GM23338 (cell line): ENCODE measurements around the gene TRIO. TPM values are rescaled to one million over a fixed set of nuclear protein-coding genes. Genes with fewer than 3 reads are reported as not detected.

ENCODE experiments used
- ATAC-seq: fragments of 200-7000 bp; cut with Tn5 transposase; 3 replicates; pipeline ENCODE4 v1.9.1; 2020
- DNase-seq: peaks from one replicate; pipeline ENCODE4 v3.0.0-alpha.2; 2015; ENCODE audit warnings: low spot score
- H2AFZ ChIP-seq: fragments of 200-600 bp; sonication (generic); 2 replicates; pipeline ENCODE4 v1.8.0; 2016; ENCODE audit warnings: antibody characterized with exemption, mild to moderate bottlenecking, moderate library complexity
- H3F3A ChIP-seq: fragments of 200-600 bp; sonication (generic); replicated peaks from 2 replicates; pipeline ENCODE4 v1.8.0; 2017; ENCODE audit warnings: antibody characterized with exemption, mixed run types, low read depth
- H3K27ac ChIP-seq: fragments of 200-600 bp; sonication (generic); 2 replicates; pipeline ENCODE4 v1.6.1; 2016; ENCODE audit warnings: low read depth
- H3K27me3 ChIP-seq: fragments of 200-600 bp; sonication (generic); 2 replicates; pipeline ENCODE4 v1.8.0; 2016; ENCODE audit warnings: mild to moderate bottlenecking, mixed run types, moderate library complexity; ENCODE audit not compliant: insufficient read depth
- H3K36me3 ChIP-seq: fragments of 200-600 bp; sonication (generic); 2 replicates; pipeline ENCODE4 v1.8.0; 2016; ENCODE audit warnings: mild to moderate bottlenecking; ENCODE audit not compliant: insufficient read depth
- H3K4me1 ChIP-seq: fragments of 200-600 bp; sonication (generic); 2 replicates; pipeline ENCODE4 v1.8.0; 2016; ENCODE audit warnings: mild to moderate bottlenecking, moderate library complexity; ENCODE audit not compliant: insufficient read depth
- H3K4me2 ChIP-seq: fragments of 200-600 bp; sonication (generic); 2 replicates; pipeline ENCODE4 v1.7.1; 2017; ENCODE audit warnings: mixed run types
- H3K4me3 ChIP-seq: fragments of 200-600 bp; sonication (generic); 2 replicates; pipeline ENCODE4 v1.6.1; 2016; ENCODE audit warnings: mixed run types
- H3K79me2 ChIP-seq: fragments of 200-600 bp; sonication (generic); replicated peaks from 2 replicates; pipeline ENCODE4 v1.8.0; 2017; ENCODE audit warnings: mild to moderate bottlenecking; ENCODE audit not compliant: insufficient read depth
- H3K9me2 ChIP-seq: fragments of 200-600 bp; sonication (generic); 2 replicates; pipeline ENCODE4 v1.8.0; 2017; ENCODE audit not compliant: insufficient read depth
- H4K20me1 ChIP-seq: fragments of 200-600 bp; sonication (generic); replicated peaks from 2 replicates; pipeline ENCODE4 v1.8.0; 2017; ENCODE audit warnings: mild to moderate bottlenecking; ENCODE audit not compliant: insufficient read depth
- H3K27ac Mint-ChIP-seq: 2 replicates; pipeline ENCODE4 v1.8.0; 2020; ENCODE audit warnings: inconsistent platforms, mild to moderate bottlenecking, moderate library complexity, mixed read lengths
- H3K27me3 Mint-ChIP-seq: 3 replicates; pipeline ENCODE4 v1.8.0; 2022; ENCODE audit warnings: low read depth, mild to moderate bottlenecking, moderate library complexity, mixed read lengths, inconsistent platforms; ENCODE audit not compliant: insufficient read depth, poor library complexity
- H3K36me3 Mint-ChIP-seq: 3 replicates; pipeline ENCODE4 v1.8.0; 2021; ENCODE audit warnings: low read depth, mild to moderate bottlenecking, inconsistent platforms, moderate library complexity, mixed read lengths
- H3K4me1 Mint-ChIP-seq: 3 replicates; pipeline ENCODE4 v1.8.0; 2020; ENCODE audit warnings: mild to moderate bottlenecking, inconsistent platforms, mixed read lengths
- H3K4me3 Mint-ChIP-seq: 3 replicates; pipeline ENCODE4 v1.8.0; 2021; ENCODE audit warnings: moderate library complexity, mild to moderate bottlenecking, inconsistent platforms, mixed read lengths
- H3K9me3 Mint-ChIP-seq: 3 replicates; pipeline ENCODE4 v1.8.0; 2020; ENCODE audit warnings: moderate library complexity, mild to moderate bottlenecking, inconsistent platforms, mixed read lengths
- CREB1 ChIP-seq: fragments of 250-450 bp; sonication (Bioruptor Pico); IDR thresholded peaks from 2 replicates; pipeline ENCODE4 v1.5.0; 2020; ENCODE audit warnings: low read depth, mild to moderate bottlenecking, moderate library complexity
- ETS1 ChIP-seq: IDR thresholded peaks from 2 replicates; pipeline ENCODE4 v1.6.1; 2016; ENCODE audit warnings: antibody characterized with exemption
- EZH2 ChIP-seq: fragments of 200-600 bp; sonication (generic); IDR thresholded peaks from one replicate; pipeline ENCODE4 v1.8.0; 2017; ENCODE audit warnings: antibody characterized with exemption, mild to moderate bottlenecking, low read depth; ENCODE audit not compliant: unreplicated experiment
- EZH2phosphoT487 ChIP-seq: fragments of 200-600 bp; sonication (generic); IDR thresholded peaks from one replicate; pipeline ENCODE4 v1.8.1; 2018; ENCODE audit warnings: antibody characterized with exemption; ENCODE audit not compliant: unreplicated experiment
- JUNB ChIP-seq: IDR thresholded peaks from one replicate; pipeline ENCODE4 v1.6.1; 2016; ENCODE audit warnings: antibody characterized with exemption; ENCODE audit not compliant: unreplicated experiment
- NANOG ChIP-seq: IDR thresholded peaks from 2 replicates; pipeline ENCODE4 v1.6.1; 2016; ENCODE audit warnings: antibody characterized with exemption, borderline replicate concordance
- POLR2AphosphoS5 ChIP-seq: IDR thresholded peaks from 2 replicates; pipeline ENCODE4 v1.6.1; 2016; ENCODE audit warnings: antibody characterized with exemption, low read depth
- STAT1 ChIP-seq: IDR thresholded peaks from one replicate; pipeline ENCODE4 v1.6.1; 2016; ENCODE audit warnings: antibody characterized with exemption; ENCODE audit not compliant: unreplicated experiment
- ZNF331 ChIP-seq: fragments of 250-450 bp; sonication (Bioruptor Pico); IDR thresholded peaks from 2 replicates; pipeline ENCODE4 v1.5.0; 2020; ENCODE audit warnings: low read depth, mild to moderate bottlenecking, moderate library complexity
- polyA plus RNA-seq: library from polyadenylated mRNA; unstranded; fragments of >200 nt; fragmentation: Nextera tagmentation; extraction: Ambion mirVana; gene quantifications from 2 replicates; pipeline ENCODE4 v1.2.1, GENCODE V29; 2016
- total RNA-seq: library from RNA; depleted of rRNA; stranded (reverse); fragments of >200 nt; shearing (Covaris generic); gene quantifications from 2 replicates; pipeline ENCODE4 v1.2.3, GENCODE V29; 2014
- TF ChIP-seq, protein P1 (sequence below), 2 experiments: fragments of 200-600 bp in 1 of 2; sonication (generic) in 1 of 2; conservative IDR thresholded peaks; 2 replicates each; pipeline versions ENCODE4 v1.5.1 to v1.6.1; 2016 to 2017; ENCODE audit warnings: antibody characterized with exemption in 2 of 2, low read depth in 2 of 2, mild to moderate bottlenecking in 2 of 2, moderate library complexity in 1 of 2
- TF ChIP-seq, protein P2 (sequence below): IDR thresholded peaks from one replicate; pipeline ENCODE4 v1.6.1; 2018; ENCODE audit warnings: antibody characterized with exemption; ENCODE audit not compliant: unreplicated experiment

Gene TRIO
- total and polyA plus RNA-seq, 2 experiments from 2014 or later, result 13.8 to 113 TPM

DNA sequence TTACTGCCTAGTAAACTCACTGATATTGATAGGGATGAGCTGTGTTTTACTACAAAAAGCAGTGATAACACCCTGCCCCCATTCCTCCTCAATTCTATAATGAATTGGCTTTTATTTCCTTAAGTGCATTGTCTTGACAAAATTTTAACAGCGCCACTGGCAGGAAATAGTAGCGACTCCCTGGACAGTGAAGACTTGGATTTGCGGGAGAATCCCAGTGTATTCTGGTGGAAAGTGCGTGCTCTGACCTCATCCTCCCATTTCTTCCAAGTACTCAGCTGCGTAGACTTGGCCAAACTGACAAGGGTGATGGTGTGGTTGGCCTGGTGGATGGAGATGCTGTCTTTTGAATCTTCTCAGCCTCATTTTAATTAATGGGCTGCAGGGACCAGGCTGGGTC is 5.3 kb downstream of the TRIO start (continued):
- TF ChIP-seq, protein P1, sequence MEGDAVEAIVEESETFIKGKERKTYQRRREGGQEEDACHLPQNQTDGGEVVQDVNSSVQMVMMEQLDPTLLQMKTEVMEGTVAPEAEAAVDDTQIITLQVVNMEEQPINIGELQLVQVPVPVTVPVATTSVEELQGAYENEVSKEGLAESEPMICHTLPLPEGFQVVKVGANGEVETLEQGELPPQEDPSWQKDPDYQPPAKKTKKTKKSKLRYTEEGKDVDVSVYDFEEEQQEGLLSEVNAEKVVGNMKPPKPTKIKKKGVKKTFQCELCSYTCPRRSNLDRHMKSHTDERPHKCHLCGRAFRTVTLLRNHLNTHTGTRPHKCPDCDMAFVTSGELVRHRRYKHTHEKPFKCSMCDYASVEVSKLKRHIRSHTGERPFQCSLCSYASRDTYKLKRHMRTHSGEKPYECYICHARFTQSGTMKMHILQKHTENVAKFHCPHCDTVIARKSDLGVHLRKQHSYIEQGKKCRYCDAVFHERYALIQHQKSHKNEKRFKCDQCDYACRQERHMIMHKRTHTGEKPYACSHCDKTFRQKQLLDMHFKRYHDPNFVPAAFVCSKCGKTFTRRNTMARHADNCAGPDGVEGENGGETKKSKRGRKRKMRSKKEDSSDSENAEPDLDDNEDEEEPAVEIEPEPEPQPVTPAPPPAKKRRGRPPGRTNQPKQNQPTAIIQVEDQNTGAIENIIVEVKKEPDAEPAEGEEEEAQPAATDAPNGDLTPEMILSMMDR (conservative IDR thresholded peaks at IDR 0.05; ENCODE audit: low read depth in 2 of 2), result no peak
- TF ChIP-seq STAT1, result no peak
- TF ChIP-seq NANOG, result no peak
- TF ChIP-seq, protein P2, sequence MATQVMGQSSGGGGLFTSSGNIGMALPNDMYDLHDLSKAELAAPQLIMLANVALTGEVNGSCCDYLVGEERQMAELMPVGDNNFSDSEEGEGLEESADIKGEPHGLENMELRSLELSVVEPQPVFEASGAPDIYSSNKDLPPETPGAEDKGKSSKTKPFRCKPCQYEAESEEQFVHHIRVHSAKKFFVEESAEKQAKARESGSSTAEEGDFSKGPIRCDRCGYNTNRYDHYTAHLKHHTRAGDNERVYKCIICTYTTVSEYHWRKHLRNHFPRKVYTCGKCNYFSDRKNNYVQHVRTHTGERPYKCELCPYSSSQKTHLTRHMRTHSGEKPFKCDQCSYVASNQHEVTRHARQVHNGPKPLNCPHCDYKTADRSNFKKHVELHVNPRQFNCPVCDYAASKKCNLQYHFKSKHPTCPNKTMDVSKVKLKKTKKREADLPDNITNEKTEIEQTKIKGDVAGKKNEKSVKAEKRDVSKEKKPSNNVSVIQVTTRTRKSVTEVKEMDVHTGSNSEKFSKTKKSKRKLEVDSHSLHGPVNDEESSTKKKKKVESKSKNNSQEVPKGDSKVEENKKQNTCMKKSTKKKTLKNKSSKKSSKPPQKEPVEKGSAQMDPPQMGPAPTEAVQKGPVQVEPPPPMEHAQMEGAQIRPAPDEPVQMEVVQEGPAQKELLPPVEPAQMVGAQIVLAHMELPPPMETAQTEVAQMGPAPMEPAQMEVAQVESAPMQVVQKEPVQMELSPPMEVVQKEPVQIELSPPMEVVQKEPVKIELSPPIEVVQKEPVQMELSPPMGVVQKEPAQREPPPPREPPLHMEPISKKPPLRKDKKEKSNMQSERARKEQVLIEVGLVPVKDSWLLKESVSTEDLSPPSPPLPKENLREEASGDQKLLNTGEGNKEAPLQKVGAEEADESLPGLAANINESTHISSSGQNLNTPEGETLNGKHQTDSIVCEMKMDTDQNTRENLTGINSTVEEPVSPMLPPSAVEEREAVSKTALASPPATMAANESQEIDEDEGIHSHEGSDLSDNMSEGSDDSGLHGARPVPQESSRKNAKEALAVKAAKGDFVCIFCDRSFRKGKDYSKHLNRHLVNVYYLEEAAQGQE, result no peak
- no peak for TF ChIP-seq EZH2phosphoT487
- no peak for TF ChIP-seq ETS1
- no peak for TF ChIP-seq JUNB
- TF ChIP-seq POLR2AphosphoS5, result no peak
- no peak for TF ChIP-seq ZNF331
- TF ChIP-seq EZH2, result no peak

- peak; percentile 57 for DNase-seq
- Histone ChIP-seq H3K4me3 (no peak overlapping the region; the same call in 1 of the 2 replicates), H3K27me3 (peaks cover 3% of the 10 kb centered on the region; the same call in 1 of the 2 replicates), H3K9me2 (no peaks in the 10 kb centered on the region), H3K27ac (0 out of 2 replicates have a peak overlapping the region, but pooled peaks have one; percentile 28), H3K79me2 (peaks cover 93% of the 10 kb centered on the region), H3K4me2 (peak overlapping the region; percentile 55), H2AFZ (no peak overlapping the region), H3K4me1 (peaks cover 78% of the 10 kb centered on the region), H3K36me3 (no peaks in the 10 kb centered on the region), H3F3A (no peaks in the 10 kb centered on the region), H4K20me1 (peaks cover 86% of the 10 kb centered on the region)
- Mint-ChIP-seq H3K27ac (no peak overlapping the region), H3K4me1 (peaks cover 80% of the 10 kb centered on the region), H3K9me3 (no peaks in the 10 kb centered on the region; the same call in 2 of the 3 replicates), H3K27me3 (peaks cover 14% of the 10 kb centered on the region), H3K4me3 (peak overlapping the region; percentile 1; the same call in 1 of the 3 replicates), H3K36me3 (no peaks in the 10 kb centered on the region; the same call in 2 of the 3 replicates)
- TF ChIP-seq CREB1 (no peak), JUNB (no peak)
- TF ChIP-seq, protein P2, result no peak
- peak; percentile 16 for ATAC-seq
These were observed 5.9 kb downstream of the TRIO start for GRCh38 chr5:14148890-14149671.
